H4 (cell line): ENCODE data around the gene ZNF480. TPM values are rescaled to one million over a fixed set of nuclear protein-coding genes. Genes with fewer than 3 reads are reported as not detected.
"Not testable (repeated sequence)": the region's sequence is repeated elsewhere in the genome, so short reads cannot be mapped to it uniquely, and the experiment has no call there.

ENCODE experiments used
- DNase-seq: peaks from one replicate; pipeline ENCODE4 v3.0.0-alpha.2; 2015; ENCODE audit warnings: low spot score
- total RNA-seq: library from RNA; depleted of rRNA; stranded (reverse); fragments of >200 nt; shearing (Covaris generic); gene quantifications from 2 replicates; pipeline ENCODE4 v1.2.3, GENCODE V29; 2014; rRNA removed

Gene ZNF480
- 24.3 and 37.6 TPM in 2 replicates for total RNA-seq

GRCh38 chr19:52296773-52297600, at the start of gene ZNF480:
ZNF480 (plus strand) TSS chr19:52297169; CDS start chr19:52300413, 3,244 bp downstream.
- DNase-seq = peak; percentile 75

GRCh38 chr19:52248241-52248640, 48.7 kb upstream of the ZNF480 start:
- DNase-seq = peak; percentile 60

- no peak for DNase-seq
These were observed 38.5 kb upstream of the ZNF480 start for GRCh38 chr19:52258426-52258825.

GRCh38 chr19:52265556-52265955, 31.4 kb upstream of the ZNF480 start:
- peak; percentile 39 for DNase-seq

GRCh38 chr19:52269338-52270261, 27.4 kb upstream of the ZNF480 start, which contains the start of gene ZNF766:
ZNF766 (plus strand) TSS chr19:52269587; CDS start chr19:52269614, 27 bp downstream.
- peak; percentile 99 for DNase-seq

GRCh38 chr19:52270266-52270885, 26.6 kb upstream of the ZNF480 start:
- DNase-seq = peak; percentile 37

GRCh38 chr19:52273301-52273700, 23.7 kb upstream of the ZNF480 start:
- no peak for DNase-seq

- DNase-seq = no peak
These were observed 22.8 kb upstream of the ZNF480 start for GRCh38 chr19:52274191-52274590.

- no peak for DNase-seq
These were observed 21.0 kb upstream of the ZNF480 start for GRCh38 chr19:52275988-52276387.

- no peak for DNase-seq
These were observed 19.5 kb upstream of the ZNF480 start for GRCh38 chr19:52277471-52277870.

GRCh38 chr19:52286256-52286655, 10.7 kb upstream of the ZNF480 start:
- DNase-seq = no peak

- no peak for DNase-seq
These were observed 5.2 kb upstream of the ZNF480 start for GRCh38 chr19:52291781-52292180.

- not testable (repeated sequence) for DNase-seq
These were observed 4.0 kb upstream of the ZNF480 start for GRCh38 chr19:52292946-52293345.

GRCh38 chr19:52296400-52296772, 583 bp upstream of the ZNF480 start:
- DNase-seq = no peak

- DNase-seq = no peak
These were observed 814 bp downstream of the ZNF480 start for GRCh38 chr19:52297601-52298364.

GRCh38 chr19:52307275-52307674, 10.3 kb downstream of the ZNF480 start:
- DNase-seq = no peak

GRCh38 chr19:52322429-52322828, 25.5 kb downstream of the ZNF480 start:
- DNase-seq = no peak

GRCh38 chr19:52331757-52332156, 34.8 kb downstream of the ZNF480 start:
- DNase-seq = no peak

- no peak for DNase-seq
These were observed 38.8 kb downstream of the ZNF480 start for GRCh38 chr19:52335768-52336116.

- DNase-seq = peak; percentile 58
These were observed 39.3 kb downstream of the ZNF480 start, which contains the start of gene ZNF610 for GRCh38 chr19:52336117-52336790. ZNF610 (plus strand) TSS chr19:52336243; CDS start chr19:52349173, 12,930 bp downstream.
